ENCODE results near the gene VDAC1. TPM values are rescaled to one million over a fixed set of nuclear protein-coding genes. Genes with fewer than 3 reads are reported as not detected.

The VDAC1 gene
- polyA plus RNA-seq, 1 experiment: 187 TPM

DNA sequence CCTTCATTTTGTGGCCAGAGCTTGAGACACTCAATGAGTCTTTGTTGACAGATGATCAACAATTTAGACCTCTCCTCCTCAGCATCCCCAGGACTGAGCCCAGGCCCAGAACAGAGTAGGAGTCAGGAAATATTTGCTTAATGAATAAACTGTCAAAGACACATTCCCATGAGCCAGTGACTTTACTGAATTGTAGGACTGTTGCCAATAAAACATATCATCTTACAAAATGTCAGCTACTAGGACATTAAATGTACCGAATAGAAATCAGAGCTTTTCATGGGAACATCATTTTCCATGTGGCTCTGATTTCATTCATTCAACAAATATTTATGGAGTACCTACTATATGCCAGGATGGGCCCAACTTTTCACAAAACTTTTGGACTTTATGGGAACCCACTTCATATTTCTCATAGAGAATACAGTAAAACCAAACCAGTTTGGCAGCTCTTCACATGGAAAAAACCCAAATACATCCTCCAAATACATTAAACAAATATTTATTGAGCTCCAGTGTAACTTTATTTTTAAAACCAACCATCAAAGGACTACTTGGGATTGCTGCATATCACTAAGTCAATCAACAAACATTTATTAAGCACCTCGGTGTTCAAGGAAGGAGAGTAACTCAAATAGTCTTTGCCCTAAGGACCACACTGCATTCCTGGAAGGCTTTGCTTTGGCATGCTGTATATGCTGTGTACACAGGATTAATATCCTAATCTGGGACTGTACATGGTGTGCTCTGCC lies 11.4 kb downstream of the VDAC1 start:
- H3K4me3 ChIP-seq (ENCODE audit: low read depth, low read length): no peak overlapping the region
- TF ChIP-seq, protein P1, sequence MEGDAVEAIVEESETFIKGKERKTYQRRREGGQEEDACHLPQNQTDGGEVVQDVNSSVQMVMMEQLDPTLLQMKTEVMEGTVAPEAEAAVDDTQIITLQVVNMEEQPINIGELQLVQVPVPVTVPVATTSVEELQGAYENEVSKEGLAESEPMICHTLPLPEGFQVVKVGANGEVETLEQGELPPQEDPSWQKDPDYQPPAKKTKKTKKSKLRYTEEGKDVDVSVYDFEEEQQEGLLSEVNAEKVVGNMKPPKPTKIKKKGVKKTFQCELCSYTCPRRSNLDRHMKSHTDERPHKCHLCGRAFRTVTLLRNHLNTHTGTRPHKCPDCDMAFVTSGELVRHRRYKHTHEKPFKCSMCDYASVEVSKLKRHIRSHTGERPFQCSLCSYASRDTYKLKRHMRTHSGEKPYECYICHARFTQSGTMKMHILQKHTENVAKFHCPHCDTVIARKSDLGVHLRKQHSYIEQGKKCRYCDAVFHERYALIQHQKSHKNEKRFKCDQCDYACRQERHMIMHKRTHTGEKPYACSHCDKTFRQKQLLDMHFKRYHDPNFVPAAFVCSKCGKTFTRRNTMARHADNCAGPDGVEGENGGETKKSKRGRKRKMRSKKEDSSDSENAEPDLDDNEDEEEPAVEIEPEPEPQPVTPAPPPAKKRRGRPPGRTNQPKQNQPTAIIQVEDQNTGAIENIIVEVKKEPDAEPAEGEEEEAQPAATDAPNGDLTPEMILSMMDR (IDR thresholded peaks at IDR 0.05; ENCODE audit: insufficient read depth, low read depth, low read length): no peak
- POLR2A ChIA-PET: interaction anchor here (0.6 kb wide), 1 partner anchor 9 kb away, joined by 5 read pairs; no protein-coding TSS in a partner anchor
- peaks cover 13% of the 10 kb centered on the region for H3K36me3 ChIP-seq (ENCODE audit: control insufficient read depth, insufficient read depth, low read length)
- CTCF ChIA-PET: interaction anchor here (0.8 to 0.9 kb wide), 5 partner anchors 10 to 46 kb away, joined by 3 to 4 read pairs (median 3); partner anchors contain the start of gene VDAC1
- peak; percentile 30 for DNase-seq (ENCODE audit: low read depth)
- no peaks in the 10 kb centered on the region for H3K27me3 ChIP-seq (ENCODE audit: control insufficient read depth, insufficient read depth, low read length)

DNA sequence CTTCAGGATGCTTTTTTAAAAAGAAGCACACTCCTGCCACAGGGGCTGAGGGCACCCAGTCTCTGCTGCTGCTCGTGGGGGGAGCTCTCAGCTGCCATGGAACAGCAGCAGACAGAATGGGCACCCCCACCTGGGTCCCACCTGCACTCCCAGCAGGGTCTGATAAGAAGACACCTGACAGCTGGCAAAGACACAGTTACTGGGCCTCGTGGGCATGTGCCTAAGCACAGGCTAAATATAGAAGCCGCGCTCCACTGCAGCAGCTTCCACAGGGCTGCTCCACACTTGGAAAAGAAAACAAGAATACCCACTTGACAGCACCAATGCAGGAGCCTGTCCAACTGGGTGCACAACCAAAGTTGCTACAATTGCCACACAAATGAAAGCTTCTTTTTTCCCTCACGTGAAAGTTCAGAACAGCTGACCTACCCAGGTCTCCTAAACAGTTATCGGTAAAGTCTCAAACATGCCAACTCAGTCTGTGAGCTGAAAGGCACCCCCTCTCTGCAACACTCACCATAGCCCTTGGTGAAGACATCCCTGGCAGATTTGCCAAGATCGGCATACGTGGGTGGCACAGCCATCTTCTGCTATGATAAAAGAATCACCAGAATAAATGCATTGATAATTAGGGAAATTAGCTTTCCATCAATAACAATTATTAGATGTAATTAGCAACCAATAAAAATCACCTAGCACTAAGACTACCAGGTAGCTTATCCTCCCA lies 12.2 kb downstream of the VDAC1 start:
- TF ChIP-seq, protein P1 (IDR thresholded peaks at IDR 0.05; ENCODE audit: insufficient read depth, low read depth, low read length): no peak
- no peak for DNase-seq (ENCODE audit: low read depth)

DNA sequence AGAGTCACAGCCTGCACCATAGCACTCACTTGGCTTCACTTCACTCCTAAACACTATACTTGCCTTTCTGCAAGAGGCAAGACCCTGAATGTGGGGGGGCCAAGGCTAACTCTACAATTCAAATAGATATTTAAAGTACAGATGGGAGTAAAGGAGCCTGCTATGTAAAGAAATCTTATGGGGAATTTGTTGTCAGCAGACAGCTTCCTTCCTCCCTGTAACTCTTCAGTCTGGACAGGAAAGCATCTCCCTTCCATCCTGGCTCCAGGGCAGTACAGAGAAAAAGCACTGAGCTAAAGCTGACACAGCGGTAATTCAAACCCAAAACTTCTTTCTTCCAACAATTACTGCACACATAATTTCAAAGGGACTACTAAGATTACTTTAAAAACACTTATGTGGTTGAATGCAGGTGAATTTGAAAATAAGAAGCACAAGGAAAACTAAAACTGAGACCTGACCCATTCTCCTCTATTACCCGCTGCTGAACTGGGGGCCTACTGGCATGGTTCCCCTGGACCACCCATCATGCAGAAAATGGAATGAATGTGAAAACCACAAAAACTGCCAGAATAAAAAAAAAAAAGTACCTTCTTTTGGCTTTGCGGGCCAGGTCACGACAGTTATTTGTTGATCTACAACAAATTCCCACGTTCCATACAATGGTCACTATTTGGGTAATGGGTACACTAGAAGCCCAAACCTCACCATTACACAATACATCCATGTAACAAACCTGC lies 13.4 kb downstream of the VDAC1 start:
- ChIA-PET POLR2A (no interaction called here), CTCF (interaction anchor here (1.8 kb wide), 1 partner anchor 11 kb away, joined by 6 read pairs; no protein-coding TSS in a partner anchor)
- Histone ChIP-seq H3K27me3 (ENCODE audit: control insufficient read depth, insufficient read depth, low read length) (no peaks in the 10 kb centered on the region), H3K4me3 (ENCODE audit: low read depth, low read length) (no peak overlapping the region), H3K36me3 (ENCODE audit: control insufficient read depth, insufficient read depth, low read length) (peaks cover 16% of the 10 kb centered on the region)
- DNase-seq (ENCODE audit: low read depth): no peak
- TF ChIP-seq, protein P1 (IDR thresholded peaks at IDR 0.05; ENCODE audit: insufficient read depth, low read depth, low read length): no peak

More for the DNA sequence above, 12.2 kb downstream of the VDAC1 start:
- POLR2A ChIA-PET: no interaction called here
- no peak overlapping the region for H3K4me3 ChIP-seq (ENCODE audit: low read depth, low read length)
- peaks cover 13% of the 10 kb centered on the region for H3K36me3 ChIP-seq (ENCODE audit: control insufficient read depth, insufficient read depth, low read length)
- CTCF ChIA-PET: interaction anchor here (0.6 to 0.9 kb wide), 6 partner anchors 11 to 1952 kb away, joined by 3 to 4 read pairs (median 3); partner anchors contain the start of gene VDAC1
- H3K27me3 ChIP-seq (ENCODE audit: control insufficient read depth, insufficient read depth, low read length): no peaks in the 10 kb centered on the region

DNA sequence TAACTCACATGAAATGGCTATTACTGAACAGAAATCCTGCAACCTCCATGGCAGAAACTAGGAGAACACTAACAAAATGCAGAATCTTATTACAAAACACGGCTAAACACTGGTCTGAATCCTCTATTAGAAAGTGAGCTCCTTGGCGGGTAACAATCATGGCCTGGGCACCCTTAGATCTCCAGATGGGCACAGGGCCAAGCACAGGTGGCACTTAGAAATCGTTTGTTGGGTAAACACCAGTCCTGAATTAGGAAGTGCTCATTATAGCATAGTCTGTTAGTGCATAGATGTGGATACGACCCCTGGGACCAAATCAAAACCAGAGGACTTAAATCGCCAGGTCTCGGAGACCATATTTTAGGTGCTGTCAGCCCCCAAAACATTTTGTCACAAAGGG lies 14.4 kb downstream of the VDAC1 start:
- H3K27me3 ChIP-seq (ENCODE audit: control insufficient read depth, insufficient read depth, low read length): no peaks in the 10 kb centered on the region
- H3K4me3 ChIP-seq (ENCODE audit: low read depth, low read length): no peak overlapping the region
- no peak for DNase-seq (ENCODE audit: low read depth)
- POLR2A ChIA-PET: no interaction called here
- TF ChIP-seq, protein P1 (IDR thresholded peaks at IDR 0.05; ENCODE audit: insufficient read depth, low read depth, low read length): no peak
- H3K36me3 ChIP-seq (ENCODE audit: control insufficient read depth, insufficient read depth, low read length): peaks cover 18% of the 10 kb centered on the region
- CTCF ChIA-PET: interaction anchor here (0.6 to 1.8 kb wide), 2 partner anchors 10 to 110 kb away, joined by 4 to 6 read pairs; no protein-coding TSS in a partner anchor
